H9 (cell line): Measurements from ENCODE around the gene RBBP4. TPM values are rescaled to one million over a fixed set of nuclear protein-coding genes. Genes with fewer than 3 reads are reported as not detected.

Source experiments
- DNase-seq: peaks from one replicate; pipeline ENCODE4 v3.0.0-alpha.2; 2017
- H2AFZ ChIP-seq: one replicate; pipeline ENCODE4 v1.6.1; 2013; ENCODE audit warnings: mild to moderate bottlenecking, low read length, control low read depth, moderate library complexity
- H2AK5ac ChIP-seq: 2 replicates; pipeline ENCODE4 v1.6.1; 2013; ENCODE audit warnings: low read length, control low read depth, mixed read lengths; ENCODE audit not compliant: insufficient read length
- H2BK120ac ChIP-seq: one replicate; pipeline ENCODE4 v1.6.1; 2013; ENCODE audit warnings: low read depth, mild to moderate bottlenecking, low read length, control low read depth, inconsistent platforms; ENCODE audit not compliant: poor library complexity, severe bottlenecking
- H2BK12ac ChIP-seq: 2 replicates; pipeline ENCODE4 v1.6.1; 2013; ENCODE audit warnings: low read length, control low read depth, mixed read lengths, low read depth; ENCODE audit not compliant: insufficient read length
- H2BK15ac ChIP-seq: 2 replicates; pipeline ENCODE4 v1.6.1; 2013; ENCODE audit warnings: low read depth, low read length, control low read depth
- H2BK20ac ChIP-seq: one replicate; pipeline ENCODE4 v1.6.1; 2013; ENCODE audit warnings: low read depth, mild to moderate bottlenecking, low read length, control low read depth, inconsistent platforms; ENCODE audit not compliant: poor library complexity, severe bottlenecking
- H2BK5ac ChIP-seq: 2 replicates; pipeline ENCODE4 v1.6.1; 2013; ENCODE audit warnings: low read length, control low read depth, mixed read lengths; ENCODE audit not compliant: insufficient read length
- H3K14ac ChIP-seq: 2 replicates; pipeline ENCODE4 v1.6.1; 2013; ENCODE audit warnings: low read length, control low read depth; ENCODE audit not compliant: insufficient read depth
- H3K18ac ChIP-seq: 2 replicates; pipeline ENCODE4 v1.6.1; 2013; ENCODE audit warnings: low read depth, mild to moderate bottlenecking, mixed read lengths, low read length, control low read depth; ENCODE audit not compliant: insufficient read length
- H3K23ac ChIP-seq: 2 replicates; pipeline ENCODE4 v1.6.1; 2013; ENCODE audit warnings: low read length, control low read depth, mixed read lengths, low read depth; ENCODE audit not compliant: insufficient read length
- H3K23me2 ChIP-seq: 2 replicates; pipeline ENCODE4 v1.6.1; 2013; ENCODE audit warnings: low read depth, mild to moderate bottlenecking, mixed read lengths, low read length, control low read depth; ENCODE audit not compliant: insufficient read length, poor library complexity, severe bottlenecking
- H3K27ac ChIP-seq: 2 replicates; pipeline ENCODE4 v1.5.1; 2013; ENCODE audit warnings: low read length, control low read depth, mixed read lengths, low read depth; ENCODE audit not compliant: insufficient read length
- H3K27me3 ChIP-seq: 2 replicates; pipeline ENCODE4 v1.6.1; 2013; ENCODE audit warnings: low read length, control low read depth, inconsistent platforms; ENCODE audit not compliant: insufficient read depth
- H3K4ac ChIP-seq: 2 replicates; pipeline ENCODE4 v1.6.1; 2013; ENCODE audit warnings: low read depth, mild to moderate bottlenecking, control low read depth, inconsistent platforms, low read length, moderate library complexity
- H3K4me1 ChIP-seq: 2 replicates; pipeline ENCODE4 v1.6.1; 2013; ENCODE audit warnings: low read length, control low read depth, inconsistent platforms; ENCODE audit not compliant: insufficient read depth
- H3K4me2 ChIP-seq: 2 replicates; pipeline ENCODE4 v1.6.1; 2013; ENCODE audit warnings: low read length, control low read depth, mixed read lengths; ENCODE audit not compliant: insufficient read length, insufficient read depth
- H3K56ac ChIP-seq: 2 replicates; pipeline ENCODE4 v1.6.1; 2013; ENCODE audit warnings: low read depth, mild to moderate bottlenecking, mixed read lengths, low read length, control low read depth; ENCODE audit not compliant: insufficient read length
- H3K79me1 ChIP-seq: 2 replicates; pipeline ENCODE4 v1.6.1; 2013; ENCODE audit warnings: low read depth, mild to moderate bottlenecking, moderate library complexity, low read length, control low read depth, inconsistent platforms; ENCODE audit not compliant: insufficient read depth, poor library complexity, severe bottlenecking
- H3K79me2 ChIP-seq: 2 replicates; pipeline ENCODE4 v1.6.1; 2013; ENCODE audit warnings: low read length, control low read depth, inconsistent platforms; ENCODE audit not compliant: insufficient read depth
- H3K9ac ChIP-seq: 2 replicates; pipeline ENCODE4 v1.6.1; 2013; ENCODE audit warnings: low read length, control low read depth, mixed read lengths; ENCODE audit not compliant: insufficient read length; ENCODE audit errors: extremely low read depth
- H3K9me3 ChIP-seq: one replicate; pipeline ENCODE4 v1.6.1; 2013; ENCODE audit warnings: low read depth, low read length, inconsistent platforms; ENCODE audit not compliant: control insufficient read depth
- H3T11ph ChIP-seq: one replicate; pipeline ENCODE4 v1.6.1; 2013; ENCODE audit warnings: mild to moderate bottlenecking, low read length, control low read depth, inconsistent platforms
- H4K20me1 ChIP-seq: one replicate; pipeline ENCODE4 v1.6.1; 2013; ENCODE audit not compliant: control insufficient read depth, insufficient read length, insufficient read depth
- H4K5ac ChIP-seq: 2 replicates; pipeline ENCODE4 v1.6.1; 2013; ENCODE audit warnings: low read depth, mild to moderate bottlenecking, mixed read lengths, low read length, control low read depth; ENCODE audit not compliant: insufficient read length
- H4K8ac ChIP-seq: replicated peaks from 2 replicates; pipeline ENCODE4 v1.6.1; 2013; ENCODE audit warnings: low read length, control low read depth, mixed read lengths, low read depth; ENCODE audit not compliant: insufficient read length
- H4K91ac ChIP-seq: 2 replicates; pipeline ENCODE4 v1.6.1; 2013; ENCODE audit warnings: low read depth, mild to moderate bottlenecking, moderate library complexity, mixed read lengths, low read length, control low read depth; ENCODE audit not compliant: insufficient read length
- H3K27ac Mint-ChIP-seq, 3 experiments: 2 replicates in 2 of 3; 3 replicates in 1 of 3; pipeline ENCODE4 v1.8.0; 2020 to 2021; ENCODE audit warnings: mixed read lengths in 3 of 3, mild to moderate bottlenecking in 1 of 3, moderate library complexity in 1 of 3
- H3K27me3 Mint-ChIP-seq: 2 replicates; pipeline ENCODE4 v1.8.0; 2021; ENCODE audit warnings: low read depth, mild to moderate bottlenecking, moderate library complexity, mixed read lengths
- H3K36me3 Mint-ChIP-seq, 3 experiments: 2 replicates in 2 of 3; 3 replicates in 1 of 3; pipeline ENCODE4 v1.8.0; 2020 to 2021; ENCODE audit warnings: low read depth in 3 of 3, mixed read lengths in 3 of 3; ENCODE audit not compliant: insufficient read depth in 1 of 3
- H3K4me1 Mint-ChIP-seq, 2 experiments: 2 replicates each; pipeline ENCODE4 v1.8.0; 2020; ENCODE audit warnings: mixed read lengths in 2 of 2
- H3K4me3 Mint-ChIP-seq, 2 experiments: 2 replicates in 1 of 2; 3 replicates in 1 of 2; pipeline ENCODE4 v1.8.0; 2020 to 2021; ENCODE audit warnings: mild to moderate bottlenecking in 2 of 2, mixed read lengths in 2 of 2, moderate library complexity in 1 of 2
- H3K9me3 Mint-ChIP-seq, 2 experiments: 2 replicates in 1 of 2; 3 replicates in 1 of 2; pipeline ENCODE4 v1.8.0; 2020; ENCODE audit warnings: mild to moderate bottlenecking in 2 of 2, mixed read lengths in 2 of 2, moderate library complexity in 1 of 2
- CTCF ChIP-seq: fragments of 200-600 bp; sonication (generic); conservative IDR thresholded peaks from 3 replicates; pipeline ENCODE4 v1.8.0; 2021; ENCODE audit warnings: antibody characterized with exemption, mild to moderate bottlenecking
- WGBS: extraction: QIAGEN DNeasy Blood & Tissue Kit; methylation state at CpG from one replicate; pipeline ENCODE4 v1.1.7; 2013; ENCODE audit warnings: missing lambda C conversion rate, low lambda C conversion rate, mixed read lengths; ENCODE audit not compliant: insufficient read length; ENCODE audit errors: extremely low coverage; 5-methylcytosine and 5-hydroxymethylcytosine counted together
- total RNA-seq: library from RNA; stranded (reverse); gene quantifications from 2 replicates; pipeline ENCODE4 v1.2.1, GENCODE V29; 2021

The RBBP4 gene
- total RNA-seq, 1 experiment from 2014 or later: 416 TPM

- no CpG with 5 or more reads among the region's 3 CpGs for WGBS
These were observed 28.0 kb upstream of the RBBP4 start for GRCh38 chr1:32622806-32623681.

More at GRCh38 chr1:32622806-32623681, 28.0 kb upstream of the RBBP4 start:
- H4K91ac ChIP-seq: no peak overlapping the region
- no peak overlapping the region for H4K5ac ChIP-seq
- Mint-ChIP-seq H3K27ac (peak overlapping the region in 2 of 3 experiments; percentile 6 to 21; a peak in 4 of 7 replicates), H3K4me1 (0 out of 4 replicates have a peak, but pooled peaks cover 0 to 2% of the 10 kb centered on the region in 2 experiments), H3K9me3 (no peaks in the 10 kb centered on the region), H3K4me3 (no peak overlapping the region), H3K36me3 (peaks cover 11 to 44% (median 34%) of the 10 kb centered on the region in 3 experiments; a peak in 6 of 7 replicates), H3K27me3 (no peaks in the 10 kb centered on the region)
- H3K27me3 ChIP-seq: no peaks in the 10 kb centered on the region
- H4K20me1 ChIP-seq: no peaks in the 10 kb centered on the region
- no peak overlapping the region for H2BK120ac ChIP-seq
- H2AK5ac ChIP-seq: no peak overlapping the region
- no peaks in the 10 kb centered on the region for H3K79me2 ChIP-seq
- H3K23ac ChIP-seq: no peak overlapping the region
- H3K9ac ChIP-seq: no peak overlapping the region
- no peak overlapping the region for H2BK5ac ChIP-seq
- no peak overlapping the region for H3K4me2 ChIP-seq
- H4K8ac ChIP-seq: no peak overlapping the region
- H2BK12ac ChIP-seq: no peak overlapping the region
- no peak overlapping the region for H3K14ac ChIP-seq
- H2BK15ac ChIP-seq: no peak overlapping the region
- H3K27ac ChIP-seq: no peak overlapping the region
- no peak for DNase-seq
- H3K18ac ChIP-seq: no peak overlapping the region
- no peaks in the 10 kb centered on the region for H3K4me1 ChIP-seq
- no peaks in the 10 kb centered on the region for H3K9me3 ChIP-seq
- no peak for TF ChIP-seq CTCF
- no peak overlapping the region for H3K56ac ChIP-seq
- H3K4ac ChIP-seq: no peak overlapping the region
- no peak overlapping the region for H3T11ph ChIP-seq
- no peak overlapping the region for H2AFZ ChIP-seq
- H3K23me2 ChIP-seq: no peaks in the 10 kb centered on the region
- no peaks in the 10 kb centered on the region for H3K79me1 ChIP-seq
- no peak overlapping the region for H2BK20ac ChIP-seq
